Dedifferentiated amniotic fluid mesenchymal stem cell (primary cell): ENCODE results near the gene CLDN34.

Source experiments
- DNase-seq: peaks from one replicate; pipeline ENCODE4 v3.0.0-alpha.2; 2016; ENCODE audit errors: extremely low spot score

CLDN34 gene

GRCh38 chrX:9980401-9980800 lies 13.2 kb downstream of the CLDN34 start:
- no peak for DNase-seq

- no peak for DNase-seq
These were observed 13.8 kb downstream of the CLDN34 start for GRCh38 chrX:9980927-9981326.

- no peak for DNase-seq
These were observed 16.3 kb downstream of the CLDN34 start for GRCh38 chrX:9983441-9983840.

- no peak for DNase-seq
These were observed 16.7 kb downstream of the CLDN34 start for GRCh38 chrX:9983846-9984245.

GRCh38 chrX:9988762-9989161 lies 21.6 kb downstream of the CLDN34 start:
- no peak for DNase-seq

- no peak for DNase-seq
These were observed 24.9 kb downstream of the CLDN34 start for GRCh38 chrX:9992061-9992460.

- no peak for DNase-seq
These were observed 25.6 kb downstream of the CLDN34 start for GRCh38 chrX:9992724-9993123.

- DNase-seq: peak; percentile 72
These were observed 28.7 kb downstream of the CLDN34 start for GRCh38 chrX:9995855-9996339.

- DNase-seq: no peak
These were observed 29.9 kb downstream of the CLDN34 start for GRCh38 chrX:9997041-9997440.

- DNase-seq: no peak
These were observed 30.4 kb downstream of the CLDN34 start for GRCh38 chrX:9997524-9997923.

- no peak for DNase-seq
These were observed 34.3 kb downstream of the CLDN34 start for GRCh38 chrX:10001496-10001895.

- DNase-seq: no peak
These were observed 37.8 kb downstream of the CLDN34 start for GRCh38 chrX:10004832-10005475.

- no peak for DNase-seq
These were observed 38.9 kb downstream of the CLDN34 start for GRCh38 chrX:10006086-10006485.

- no peak for DNase-seq
These were observed 39.6 kb downstream of the CLDN34 start for GRCh38 chrX:10006770-10007169.

- DNase-seq: no peak
These were observed 40.5 kb downstream of the CLDN34 start for GRCh38 chrX:10007621-10008020.

GRCh38 chrX:10008483-10009056 lies 41.4 kb downstream of the CLDN34 start:
- DNase-seq: no peak

GRCh38 chrX:10009741-10010140 lies 42.6 kb downstream of the CLDN34 start:
- no peak for DNase-seq

- no peak for DNase-seq
These were observed 43.5 kb downstream of the CLDN34 start for GRCh38 chrX:10010686-10011085.

- peak; percentile 44 for DNase-seq
These were observed 44.2 kb downstream of the CLDN34 start for GRCh38 chrX:10011261-10011931.

GRCh38 chrX:10011991-10012390 lies 44.8 kb downstream of the CLDN34 start:
- DNase-seq: no peak

GRCh38 chrX:10014462-10015354 lies 47.5 kb downstream of the CLDN34 start:
- DNase-seq: peak; percentile 75

GRCh38 chrX:10015355-10015722 lies 48.2 kb downstream of the CLDN34 start:
- no peak for DNase-seq
